H9 (cell line): ENCODE measurements around the gene VPS33A. TPM values are rescaled to one million over a fixed set of nuclear protein-coding genes. Genes with fewer than 3 reads are reported as not detected.

ENCODE experiments used
- DNase-seq: peaks from one replicate; pipeline ENCODE4 v3.0.0-alpha.2; 2017
- H2AFZ ChIP-seq: one replicate; pipeline ENCODE4 v1.6.1; 2013; ENCODE audit warnings: mild to moderate bottlenecking, low read length, control low read depth, moderate library complexity
- H2AK5ac ChIP-seq: 2 replicates; pipeline ENCODE4 v1.6.1; 2013; ENCODE audit warnings: low read length, control low read depth, mixed read lengths; ENCODE audit not compliant: insufficient read length
- H2BK120ac ChIP-seq: one replicate; pipeline ENCODE4 v1.6.1; 2013; ENCODE audit warnings: low read depth, mild to moderate bottlenecking, low read length, control low read depth, inconsistent platforms; ENCODE audit not compliant: poor library complexity, severe bottlenecking
- H2BK12ac ChIP-seq: 2 replicates; pipeline ENCODE4 v1.6.1; 2013; ENCODE audit warnings: low read length, control low read depth, mixed read lengths, low read depth; ENCODE audit not compliant: insufficient read length
- H2BK15ac ChIP-seq: 2 replicates; pipeline ENCODE4 v1.6.1; 2013; ENCODE audit warnings: low read depth, low read length, control low read depth
- H2BK20ac ChIP-seq: one replicate; pipeline ENCODE4 v1.6.1; 2013; ENCODE audit warnings: low read depth, mild to moderate bottlenecking, low read length, control low read depth, inconsistent platforms; ENCODE audit not compliant: poor library complexity, severe bottlenecking
- H2BK5ac ChIP-seq: 2 replicates; pipeline ENCODE4 v1.6.1; 2013; ENCODE audit warnings: low read length, control low read depth, mixed read lengths; ENCODE audit not compliant: insufficient read length
- H3K14ac ChIP-seq: 2 replicates; pipeline ENCODE4 v1.6.1; 2013; ENCODE audit warnings: low read length, control low read depth; ENCODE audit not compliant: insufficient read depth
- H3K18ac ChIP-seq: 2 replicates; pipeline ENCODE4 v1.6.1; 2013; ENCODE audit warnings: low read depth, mild to moderate bottlenecking, mixed read lengths, low read length, control low read depth; ENCODE audit not compliant: insufficient read length
- H3K23ac ChIP-seq: 2 replicates; pipeline ENCODE4 v1.6.1; 2013; ENCODE audit warnings: low read length, control low read depth, mixed read lengths, low read depth; ENCODE audit not compliant: insufficient read length
- H3K23me2 ChIP-seq: 2 replicates; pipeline ENCODE4 v1.6.1; 2013; ENCODE audit warnings: low read depth, mild to moderate bottlenecking, mixed read lengths, low read length, control low read depth; ENCODE audit not compliant: insufficient read length, poor library complexity, severe bottlenecking
- H3K27ac ChIP-seq: 2 replicates; pipeline ENCODE4 v1.5.1; 2013; ENCODE audit warnings: low read length, control low read depth, mixed read lengths, low read depth; ENCODE audit not compliant: insufficient read length
- H3K27me3 ChIP-seq: 2 replicates; pipeline ENCODE4 v1.6.1; 2013; ENCODE audit warnings: low read length, control low read depth, inconsistent platforms; ENCODE audit not compliant: insufficient read depth
- H3K4ac ChIP-seq: 2 replicates; pipeline ENCODE4 v1.6.1; 2013; ENCODE audit warnings: low read depth, mild to moderate bottlenecking, control low read depth, inconsistent platforms, low read length, moderate library complexity
- H3K4me1 ChIP-seq: 2 replicates; pipeline ENCODE4 v1.6.1; 2013; ENCODE audit warnings: low read length, control low read depth, inconsistent platforms; ENCODE audit not compliant: insufficient read depth
- H3K4me2 ChIP-seq: 2 replicates; pipeline ENCODE4 v1.6.1; 2013; ENCODE audit warnings: low read length, control low read depth, mixed read lengths; ENCODE audit not compliant: insufficient read length, insufficient read depth
- H3K56ac ChIP-seq: 2 replicates; pipeline ENCODE4 v1.6.1; 2013; ENCODE audit warnings: low read depth, mild to moderate bottlenecking, mixed read lengths, low read length, control low read depth; ENCODE audit not compliant: insufficient read length
- H3K79me1 ChIP-seq: 2 replicates; pipeline ENCODE4 v1.6.1; 2013; ENCODE audit warnings: low read depth, mild to moderate bottlenecking, moderate library complexity, low read length, control low read depth, inconsistent platforms; ENCODE audit not compliant: insufficient read depth, poor library complexity, severe bottlenecking
- H3K79me2 ChIP-seq: 2 replicates; pipeline ENCODE4 v1.6.1; 2013; ENCODE audit warnings: low read length, control low read depth, inconsistent platforms; ENCODE audit not compliant: insufficient read depth
- H3K9ac ChIP-seq: 2 replicates; pipeline ENCODE4 v1.6.1; 2013; ENCODE audit warnings: low read length, control low read depth, mixed read lengths; ENCODE audit not compliant: insufficient read length; ENCODE audit errors: extremely low read depth
- H3K9me3 ChIP-seq: one replicate; pipeline ENCODE4 v1.6.1; 2013; ENCODE audit warnings: low read depth, low read length, inconsistent platforms; ENCODE audit not compliant: control insufficient read depth
- H3T11ph ChIP-seq: one replicate; pipeline ENCODE4 v1.6.1; 2013; ENCODE audit warnings: mild to moderate bottlenecking, low read length, control low read depth, inconsistent platforms
- H4K20me1 ChIP-seq: one replicate; pipeline ENCODE4 v1.6.1; 2013; ENCODE audit not compliant: control insufficient read depth, insufficient read length, insufficient read depth
- H4K5ac ChIP-seq: 2 replicates; pipeline ENCODE4 v1.6.1; 2013; ENCODE audit warnings: low read depth, mild to moderate bottlenecking, mixed read lengths, low read length, control low read depth; ENCODE audit not compliant: insufficient read length
- H4K8ac ChIP-seq: replicated peaks from 2 replicates; pipeline ENCODE4 v1.6.1; 2013; ENCODE audit warnings: low read length, control low read depth, mixed read lengths, low read depth; ENCODE audit not compliant: insufficient read length
- H4K91ac ChIP-seq: 2 replicates; pipeline ENCODE4 v1.6.1; 2013; ENCODE audit warnings: low read depth, mild to moderate bottlenecking, moderate library complexity, mixed read lengths, low read length, control low read depth; ENCODE audit not compliant: insufficient read length
- H3K27ac Mint-ChIP-seq, 3 experiments: 2 replicates in 2 of 3; 3 replicates in 1 of 3; pipeline ENCODE4 v1.8.0; 2020 to 2021; ENCODE audit warnings: mixed read lengths in 3 of 3, mild to moderate bottlenecking in 1 of 3, moderate library complexity in 1 of 3
- H3K27me3 Mint-ChIP-seq: 2 replicates; pipeline ENCODE4 v1.8.0; 2021; ENCODE audit warnings: low read depth, mild to moderate bottlenecking, moderate library complexity, mixed read lengths
- H3K36me3 Mint-ChIP-seq, 3 experiments: 2 replicates in 2 of 3; 3 replicates in 1 of 3; pipeline ENCODE4 v1.8.0; 2020 to 2021; ENCODE audit warnings: low read depth in 3 of 3, mixed read lengths in 3 of 3; ENCODE audit not compliant: insufficient read depth in 1 of 3
- H3K4me1 Mint-ChIP-seq, 2 experiments: 2 replicates each; pipeline ENCODE4 v1.8.0; 2020; ENCODE audit warnings: mixed read lengths in 2 of 2
- H3K4me3 Mint-ChIP-seq, 2 experiments: 2 replicates in 1 of 2; 3 replicates in 1 of 2; pipeline ENCODE4 v1.8.0; 2020 to 2021; ENCODE audit warnings: mild to moderate bottlenecking in 2 of 2, mixed read lengths in 2 of 2, moderate library complexity in 1 of 2
- H3K9me3 Mint-ChIP-seq, 2 experiments: 2 replicates in 1 of 2; 3 replicates in 1 of 2; pipeline ENCODE4 v1.8.0; 2020; ENCODE audit warnings: mild to moderate bottlenecking in 2 of 2, mixed read lengths in 2 of 2, moderate library complexity in 1 of 2
- WGBS: extraction: QIAGEN DNeasy Blood & Tissue Kit; methylation state at CpG from one replicate; pipeline ENCODE4 v1.1.7; 2013; ENCODE audit warnings: missing lambda C conversion rate, low lambda C conversion rate, mixed read lengths; ENCODE audit not compliant: insufficient read length; ENCODE audit errors: extremely low coverage; 5-methylcytosine and 5-hydroxymethylcytosine counted together
- total RNA-seq: library from RNA; stranded (reverse); gene quantifications from 2 replicates; pipeline ENCODE4 v1.2.1, GENCODE V29; 2021
- TF ChIP-seq, protein P1 (sequence below): fragments of 200-600 bp; sonication (generic); conservative IDR thresholded peaks from 3 replicates; pipeline ENCODE4 v1.8.0; 2021; ENCODE audit warnings: antibody characterized with exemption, mild to moderate bottlenecking

The VPS33A gene
- total RNA-seq, 1 experiment from 2014 or later, result 45.9 TPM

- Histone ChIP-seq H3K27ac (no peak overlapping the region), H2AFZ (no peak overlapping the region), H3K4me1 (no peaks in the 10 kb centered on the region), H2BK12ac (no peak overlapping the region), H3K9ac (no peak overlapping the region), H2BK20ac (no peak overlapping the region), H2AK5ac (no peak overlapping the region), H2BK15ac (no peak overlapping the region), H3K79me1 (no peaks in the 10 kb centered on the region), H3K18ac (no peak overlapping the region), H2BK5ac (no peak overlapping the region), H3K56ac (no peak overlapping the region), H3T11ph (no peak overlapping the region), H3K14ac (no peak overlapping the region), H3K79me2 (no peaks in the 10 kb centered on the region), H3K9me3 (no peaks in the 10 kb centered on the region), H3K27me3 (no peaks in the 10 kb centered on the region), H3K23ac (no peak overlapping the region), H4K5ac (no peak overlapping the region), H3K4ac (no peak overlapping the region), H3K4me2 (no peak overlapping the region), H2BK120ac (no peak overlapping the region), H4K91ac (no peak overlapping the region), H4K20me1 (no peaks in the 10 kb centered on the region), H4K8ac (no peak overlapping the region), H3K23me2 (no peaks in the 10 kb centered on the region)
- no peak for DNase-seq
- no peak overlapping the region for H3K27ac Mint-ChIP-seq
- no peak overlapping the region for H3K4me3 Mint-ChIP-seq
- H3K4me1 Mint-ChIP-seq, result no peaks in the 10 kb centered on the region
- TF ChIP-seq, protein P1, sequence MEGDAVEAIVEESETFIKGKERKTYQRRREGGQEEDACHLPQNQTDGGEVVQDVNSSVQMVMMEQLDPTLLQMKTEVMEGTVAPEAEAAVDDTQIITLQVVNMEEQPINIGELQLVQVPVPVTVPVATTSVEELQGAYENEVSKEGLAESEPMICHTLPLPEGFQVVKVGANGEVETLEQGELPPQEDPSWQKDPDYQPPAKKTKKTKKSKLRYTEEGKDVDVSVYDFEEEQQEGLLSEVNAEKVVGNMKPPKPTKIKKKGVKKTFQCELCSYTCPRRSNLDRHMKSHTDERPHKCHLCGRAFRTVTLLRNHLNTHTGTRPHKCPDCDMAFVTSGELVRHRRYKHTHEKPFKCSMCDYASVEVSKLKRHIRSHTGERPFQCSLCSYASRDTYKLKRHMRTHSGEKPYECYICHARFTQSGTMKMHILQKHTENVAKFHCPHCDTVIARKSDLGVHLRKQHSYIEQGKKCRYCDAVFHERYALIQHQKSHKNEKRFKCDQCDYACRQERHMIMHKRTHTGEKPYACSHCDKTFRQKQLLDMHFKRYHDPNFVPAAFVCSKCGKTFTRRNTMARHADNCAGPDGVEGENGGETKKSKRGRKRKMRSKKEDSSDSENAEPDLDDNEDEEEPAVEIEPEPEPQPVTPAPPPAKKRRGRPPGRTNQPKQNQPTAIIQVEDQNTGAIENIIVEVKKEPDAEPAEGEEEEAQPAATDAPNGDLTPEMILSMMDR, result no peak
- no peaks in the 10 kb centered on the region for H3K9me3 Mint-ChIP-seq
- no peaks in the 10 kb centered on the region for H3K27me3 Mint-ChIP-seq
- H3K36me3 Mint-ChIP-seq, result peaks cover 3 to 41% (median 17%) of the 10 kb centered on the region in 3 experiments
- WGBS, result no CpG with 5 or more reads among the region's 6 CpGs
Observed at GRCh38 chr12:122243965-122244364, 22.3 kb downstream of the VPS33A start.
